ENCODE measurements around the gene CCDC88B.
"Not testable (repeated sequence)": the region's sequence is repeated elsewhere in the genome, so short reads cannot be mapped to it uniquely, and the experiment has no call there.

The CCDC88B gene

DNA sequence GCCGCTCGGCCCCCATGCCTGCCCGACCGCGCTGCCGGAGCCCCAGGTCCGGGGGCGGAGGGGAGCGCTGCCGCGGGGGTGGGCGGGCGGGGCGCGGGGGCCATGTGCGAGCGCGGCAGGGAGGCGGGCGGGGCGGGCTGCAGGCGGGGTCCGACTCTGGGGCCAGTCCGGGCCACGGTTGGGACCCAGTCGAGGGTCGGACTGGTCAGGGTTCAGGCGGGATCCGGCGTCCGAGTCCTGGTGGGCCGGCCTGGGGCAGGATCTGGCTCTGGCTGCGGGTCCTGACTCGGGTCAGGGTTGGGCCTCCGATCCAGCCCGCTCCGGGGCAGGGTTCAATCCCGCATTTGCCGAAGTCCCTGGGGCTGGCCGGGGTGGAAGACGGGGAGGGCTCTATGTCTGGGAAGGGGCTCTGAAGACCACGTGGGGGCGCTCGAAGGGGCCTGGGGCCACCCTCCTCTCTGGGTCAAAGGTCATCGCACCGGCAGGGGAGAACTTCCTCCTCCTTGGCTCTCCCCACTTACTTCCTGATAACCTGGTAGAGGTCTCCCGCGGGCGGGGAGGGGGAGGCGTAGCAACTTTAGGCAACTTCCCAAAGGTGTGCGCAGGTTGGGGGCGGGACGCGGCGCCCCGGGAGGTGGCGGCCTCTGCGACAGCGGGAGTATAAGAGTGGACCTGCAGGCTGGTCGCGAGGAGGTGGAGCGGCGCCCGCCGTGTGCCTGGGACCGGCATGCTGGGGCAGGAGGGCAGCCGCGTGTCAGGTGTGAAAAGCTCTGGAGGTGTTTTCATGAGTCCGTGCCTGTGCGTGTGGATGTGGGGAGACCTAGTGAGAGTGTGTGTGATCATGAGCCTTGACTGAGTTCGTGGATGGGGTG lies 34.1 kb upstream of the CCDC88B start:
- peak; percentile 64 to 72 for DNase-seq

DNA sequence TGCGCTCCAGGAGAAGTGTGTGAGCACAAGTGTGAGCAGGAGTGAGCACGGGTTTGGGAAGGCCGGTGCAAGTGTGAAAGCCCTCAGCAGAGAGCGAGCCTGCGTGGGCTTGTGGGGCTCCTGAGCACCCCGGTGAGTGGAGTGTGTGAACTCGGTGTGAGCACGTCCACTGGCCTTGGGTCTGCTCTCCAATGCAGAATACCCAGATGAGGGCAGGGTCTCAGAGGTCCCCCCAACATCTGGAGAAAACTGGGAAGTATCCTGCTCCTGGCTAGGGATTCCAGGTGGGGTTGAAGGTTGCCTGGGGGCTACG lies 33.5 kb upstream of the CCDC88B start:
- no peak for DNase-seq

GRCh38 chr11:64306876-64307622 lies 33.0 kb upstream of the CCDC88B start:
- no peak for DNase-seq

DNA sequence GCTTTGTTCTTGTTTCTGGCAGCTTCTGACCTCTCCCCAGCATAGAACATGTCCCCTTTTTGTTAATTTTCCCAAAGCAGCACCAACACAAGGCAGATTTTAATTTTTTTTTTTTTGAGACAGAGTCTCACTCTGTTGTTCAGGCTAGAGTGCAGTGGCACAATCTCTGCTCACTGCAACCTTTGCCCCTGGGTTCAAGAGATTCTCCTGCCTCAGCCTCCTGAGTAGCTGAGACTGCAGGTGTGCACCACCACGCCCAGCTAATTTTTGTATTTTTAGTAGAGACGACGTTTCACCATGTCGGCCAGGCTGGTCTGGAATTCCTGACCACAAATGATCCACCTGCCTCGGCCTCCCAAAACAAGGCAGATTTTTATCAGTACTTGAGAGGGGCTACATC lies 32.2 kb upstream of the CCDC88B start:
- not testable (repeated sequence) for DNase-seq

- DNase-seq, result no peak
Observed at GRCh38 chr11:64312947-64313346, 27.1 kb upstream of the CCDC88B start.

GRCh38 chr11:64313491-64314145 lies 26.4 kb upstream of the CCDC88B start:
- no peak for DNase-seq

DNA sequence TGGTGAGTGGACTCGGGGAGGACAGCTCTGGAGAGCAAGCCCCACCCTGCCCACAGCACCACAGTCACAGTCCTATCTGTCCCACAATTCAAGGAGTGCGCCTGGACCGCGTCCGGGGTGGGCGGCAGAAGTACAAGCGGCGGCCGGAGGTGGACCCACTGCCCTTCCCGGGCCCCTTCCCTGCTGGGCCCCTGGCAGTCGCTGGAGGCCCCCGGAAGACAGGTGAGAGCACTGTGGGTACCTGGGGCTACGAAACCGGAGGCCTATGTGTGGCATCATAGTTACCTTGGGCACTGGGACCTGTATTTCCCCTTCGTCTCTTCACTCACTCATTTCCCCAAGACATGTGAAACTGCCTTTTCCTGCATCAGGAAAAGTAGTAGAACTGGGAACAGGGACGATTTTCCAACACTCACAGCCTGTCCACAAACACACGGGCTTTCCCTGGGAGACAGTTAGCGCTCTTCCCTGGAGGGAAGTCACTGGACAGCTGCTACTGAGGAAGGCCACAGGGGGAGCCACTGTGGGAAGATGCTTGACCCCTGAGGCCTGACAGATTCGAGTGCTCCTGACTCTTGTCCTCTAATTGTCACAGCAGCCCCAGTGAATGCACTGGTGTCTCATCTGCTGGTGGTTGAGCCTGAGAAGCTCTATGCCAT lies 25.7 kb upstream of the CCDC88B start:
- no peak for DNase-seq

GRCh38 chr11:64314805-64315561 lies 25.0 kb upstream of the CCDC88B start:
- no peak for DNase-seq

DNA sequence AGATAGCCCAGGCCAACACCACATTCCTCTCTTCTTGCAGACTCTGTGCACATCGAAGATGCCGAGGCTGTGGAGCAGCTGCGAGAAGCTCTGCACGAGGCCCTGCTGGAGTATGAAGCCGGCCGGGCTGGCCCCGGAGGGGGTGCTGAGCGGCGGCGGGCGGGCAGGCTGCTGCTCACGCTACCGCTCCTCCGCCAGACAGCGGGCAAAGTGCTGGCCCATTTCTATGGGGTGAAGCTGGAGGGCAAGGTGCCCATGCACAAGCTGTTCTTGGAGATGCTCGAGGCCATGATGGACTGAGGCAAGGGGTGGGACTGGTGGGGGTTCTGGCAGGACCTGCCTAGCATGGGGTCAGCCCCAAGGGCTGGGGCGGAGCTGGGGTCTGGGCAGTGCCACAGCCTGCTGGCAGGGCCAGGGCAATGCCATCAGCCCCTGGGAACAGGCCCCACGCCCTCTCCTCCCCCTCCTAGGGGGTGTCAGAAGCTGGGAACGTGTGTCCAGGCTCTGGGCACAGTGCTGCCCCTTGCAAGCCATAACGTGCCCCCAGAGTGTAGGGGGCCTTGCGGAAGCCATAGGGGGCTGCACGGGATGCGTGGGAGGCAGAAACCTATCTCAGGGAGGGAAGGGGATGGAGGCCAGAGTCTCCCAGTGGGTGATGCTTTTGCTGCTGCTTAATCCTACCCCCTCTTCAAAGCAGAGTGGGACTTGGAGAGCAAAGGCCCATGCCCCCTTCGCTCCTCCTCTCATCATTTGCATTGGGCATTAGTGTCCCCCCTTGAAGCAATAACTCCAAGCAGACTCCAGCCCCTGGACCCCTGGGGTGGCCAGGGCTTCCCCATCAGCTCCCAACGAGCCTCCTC lies 24.1 kb upstream of the CCDC88B start:
- DNase-seq, result not testable (repeated sequence)

- DNase-seq, result peak in 1 of 2 experiments; percentile 30
Observed at GRCh38 chr11:64316672-64317324, 23.2 kb upstream of the CCDC88B start.

DNA sequence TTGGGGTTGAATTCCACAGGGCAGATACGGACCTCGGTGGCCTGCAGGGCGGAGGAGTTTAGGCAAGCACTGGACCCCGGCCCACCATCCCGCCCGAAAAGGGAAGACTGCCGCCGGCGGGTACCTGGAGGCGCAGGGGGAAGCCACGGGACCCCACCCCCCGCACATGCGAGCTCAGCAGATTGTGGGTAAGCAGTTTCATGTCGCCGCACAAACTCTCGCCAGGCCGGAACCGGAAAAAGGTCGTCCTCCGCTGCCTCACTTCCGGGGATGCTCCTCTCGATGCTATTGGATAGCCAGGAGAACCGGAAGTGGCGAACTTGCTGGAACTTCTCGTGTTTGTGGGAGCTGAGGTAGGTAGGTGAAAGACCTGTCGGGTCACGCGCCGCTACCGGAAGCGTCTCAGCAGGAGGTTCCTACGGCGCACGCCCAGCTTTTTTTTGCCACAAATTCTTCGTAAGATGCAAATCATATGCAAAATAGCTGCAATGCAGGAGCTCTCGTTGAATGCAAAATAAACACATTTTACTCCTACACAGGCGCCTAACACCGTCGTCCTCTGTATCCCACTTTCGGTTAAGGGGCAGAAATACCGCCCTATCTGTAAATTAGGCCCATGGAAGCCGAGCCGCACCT lies 22.6 kb upstream of the CCDC88B start, which contains the start of gene TRMT112:
Gene TRMT112 (minus strand): TSS at position 235 of the 636 bp plus-strand sequence. CDS start 33 bp downstream, at position 202.
- peak; percentile 92 to 96 for DNase-seq

- peak; percentile 89 to 91 for DNase-seq
Observed at GRCh38 chr11:64317961-64318765, 21.8 kb upstream of the CCDC88B start, which contains the start of gene PRDX5. Gene PRDX5 (plus strand): TSS chr11:64318121. CDS start chr11:64318216, 95 bp downstream.

DNA sequence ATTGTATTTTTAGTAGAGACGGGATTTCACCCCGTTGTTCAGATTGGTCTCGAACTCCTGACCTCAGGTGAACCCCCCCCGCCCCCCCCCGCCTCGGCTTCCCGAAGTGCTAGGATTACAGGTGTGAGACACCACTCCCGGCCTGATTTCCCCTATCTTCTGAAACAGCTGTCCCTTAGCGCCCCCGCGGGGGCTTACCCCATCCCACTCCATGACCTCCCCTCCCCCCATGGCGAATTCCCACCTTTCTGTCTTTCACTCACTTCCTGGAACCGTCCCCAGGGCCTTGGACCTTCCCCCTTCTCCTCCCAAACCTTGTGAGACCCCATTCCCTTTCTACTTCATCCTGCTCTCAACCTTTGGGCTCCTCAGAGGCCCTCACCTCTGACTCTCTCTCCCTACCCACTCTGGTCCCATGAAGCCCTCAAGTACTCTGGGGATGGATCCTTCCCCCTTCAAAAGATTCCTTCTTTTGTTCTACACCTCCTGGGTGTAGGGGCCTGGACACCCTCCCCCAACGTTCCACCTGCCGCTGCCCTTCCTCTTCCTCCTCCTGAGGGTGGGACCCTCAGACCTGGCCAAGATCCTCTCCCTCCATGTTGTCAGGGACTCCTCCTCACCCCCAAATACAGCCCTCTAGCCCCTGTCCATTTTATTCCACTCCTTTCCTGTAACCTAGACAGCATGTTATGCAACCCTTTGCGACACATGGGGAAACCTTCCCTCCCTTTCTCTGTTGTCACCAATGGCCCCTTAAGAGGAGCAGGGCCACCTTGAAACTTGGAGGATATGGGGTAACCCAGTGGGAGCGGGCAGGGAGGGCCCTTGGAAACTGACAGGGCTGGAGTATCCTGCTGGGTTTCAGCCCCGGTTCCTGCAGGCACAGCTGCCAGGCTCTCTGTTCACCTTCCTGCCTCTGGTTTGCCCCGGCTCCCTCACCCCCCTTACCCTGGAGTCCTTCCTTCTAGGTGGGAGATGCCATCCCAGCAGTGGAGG lies 20.9 kb upstream of the CCDC88B start:
- no peak for DNase-seq

DNA sequence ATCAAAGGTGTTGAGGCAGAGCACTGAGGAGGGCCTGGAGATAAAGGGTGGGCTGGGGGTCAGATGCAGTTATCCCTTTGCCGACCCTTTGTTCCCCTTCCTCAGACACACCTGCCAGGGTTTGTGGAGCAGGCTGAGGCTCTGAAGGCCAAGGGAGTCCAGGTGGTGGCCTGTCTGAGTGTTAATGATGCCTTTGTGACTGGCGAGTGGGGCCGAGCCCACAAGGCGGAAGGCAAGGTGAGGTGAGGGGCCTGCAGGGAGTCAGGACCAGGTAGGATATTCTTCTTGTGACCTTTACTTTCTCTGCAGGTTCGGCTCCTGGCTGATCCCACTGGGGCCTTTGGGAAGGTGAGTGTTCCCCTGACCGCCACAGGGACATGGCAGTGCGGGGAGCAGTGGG lies 19.4 kb upstream of the CCDC88B start:
- DNase-seq, result no peak

DNA sequence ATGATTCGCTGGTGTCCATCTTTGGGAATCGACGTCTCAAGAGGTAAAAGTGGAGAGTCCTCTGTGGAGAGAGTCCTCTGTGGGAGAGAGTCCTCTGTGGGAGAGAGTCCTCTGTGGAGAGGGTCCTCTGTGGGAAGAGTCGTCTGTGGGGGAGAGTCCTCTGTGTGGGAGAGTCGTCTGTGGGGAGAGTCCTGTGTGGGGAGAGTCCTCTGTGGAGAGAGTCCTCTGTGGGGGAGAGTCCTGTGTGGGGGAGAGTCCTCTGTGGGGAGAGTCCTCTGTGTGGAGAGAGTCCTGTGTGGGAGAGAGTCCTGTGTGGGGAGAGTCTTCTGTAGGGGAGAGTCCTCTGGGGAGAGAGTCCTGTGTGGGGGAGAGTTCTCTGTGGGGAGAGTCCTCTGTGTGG lies 19.0 kb upstream of the CCDC88B start:
- DNase-seq, result no peak

DNA sequence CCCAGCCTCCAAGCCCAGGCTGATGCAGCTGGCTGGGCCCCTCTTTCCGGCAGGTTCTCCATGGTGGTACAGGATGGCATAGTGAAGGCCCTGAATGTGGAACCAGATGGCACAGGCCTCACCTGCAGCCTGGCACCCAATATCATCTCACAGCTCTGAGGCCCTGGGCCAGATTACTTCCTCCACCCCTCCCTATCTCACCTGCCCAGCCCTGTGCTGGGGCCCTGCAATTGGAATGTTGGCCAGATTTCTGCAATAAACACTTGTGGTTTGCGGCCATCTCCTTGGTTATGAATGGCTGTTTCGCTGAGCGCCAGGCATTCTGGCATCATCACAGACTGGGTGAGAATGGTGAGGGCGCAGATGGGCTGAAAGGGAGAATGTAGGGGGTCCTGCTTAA lies 18.5 kb upstream of the CCDC88B start:
- DNase-seq, result no peak

GRCh38 chr11:64322925-64323260 lies 17.1 kb upstream of the CCDC88B start:
- no peak for DNase-seq

- no peak for DNase-seq
Observed at GRCh38 chr11:64323373-64323772, 16.6 kb upstream of the CCDC88B start.

Measured in activated CD4-positive, alpha-beta T cell treated with anti-CD3 and anti-CD28 coated beads, Interleukin-2, amount 50 U/mL, for 4 hours (primary cell).